NCI-H82 treated with DMSO at 0.1 percent for 48 hours (cell line): ENCODE results near the gene SUMO2.
A peak's percentile ranks its signal among the peaks of the same experiment; 100 is the strongest.
"Not testable (repeated sequence)": the region's sequence is repeated elsewhere in the genome, so short reads cannot be mapped to it uniquely, and the experiment has no call there.

ENCODE experiments used
- DNase-seq: peaks from one replicate; lab custom pipeline; 2025; ENCODE audit not compliant: unreplicated experiment; lab: John Stamatoyannopoulos, UW

Gene SUMO2

DNA sequence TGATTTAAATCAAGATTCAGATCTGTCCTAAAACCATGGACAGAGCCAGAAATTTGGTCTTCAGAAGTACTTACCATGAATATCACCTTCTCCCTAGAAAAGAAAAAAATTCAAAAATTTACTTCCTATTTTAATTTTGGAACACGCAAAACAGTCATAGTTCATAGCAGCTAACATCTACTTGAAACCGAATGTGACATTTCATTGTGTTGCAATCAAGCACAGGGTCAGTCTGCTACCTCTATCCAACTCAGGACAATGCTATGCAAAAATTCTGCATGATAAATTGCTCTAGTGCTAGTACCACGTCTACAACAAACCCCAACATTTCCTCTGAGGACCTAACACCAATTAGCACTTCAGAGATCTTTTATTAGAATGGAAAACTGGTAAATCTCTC is 36.2 kb downstream of the SUMO2 start:
- no peak for DNase-seq

GRCh38 chr17:75144816-75145512 is 37.8 kb downstream of the SUMO2 start:
- DNase-seq: no peak

GRCh38 chr17:75142236-75142971 is 40.4 kb downstream of the SUMO2 start:
- no peak for DNase-seq

GRCh38 chr17:75138519-75138918 is 44.2 kb downstream of the SUMO2 start:
- DNase-seq: no peak

DNA sequence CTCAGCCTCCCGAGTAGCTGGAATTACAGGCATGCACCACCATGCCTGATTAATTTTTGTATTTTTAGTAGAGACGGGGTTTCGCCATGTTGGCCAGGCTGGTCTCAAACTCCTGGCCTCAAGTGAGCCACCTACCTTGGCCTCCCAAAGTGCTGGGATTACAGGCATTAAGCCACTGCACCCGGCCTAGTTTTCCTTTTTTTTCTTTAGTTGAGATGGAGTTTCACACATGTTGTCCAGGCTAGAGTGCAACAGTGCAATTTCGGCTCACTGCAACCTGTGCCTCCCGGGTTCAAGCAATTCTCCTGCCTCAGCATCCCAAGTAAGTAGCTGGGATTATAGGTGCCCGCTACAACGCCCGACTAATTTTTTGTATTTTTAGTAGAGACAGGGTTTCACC is 45.0 kb downstream of the SUMO2 start:
- not testable (repeated sequence) for DNase-seq

DNA sequence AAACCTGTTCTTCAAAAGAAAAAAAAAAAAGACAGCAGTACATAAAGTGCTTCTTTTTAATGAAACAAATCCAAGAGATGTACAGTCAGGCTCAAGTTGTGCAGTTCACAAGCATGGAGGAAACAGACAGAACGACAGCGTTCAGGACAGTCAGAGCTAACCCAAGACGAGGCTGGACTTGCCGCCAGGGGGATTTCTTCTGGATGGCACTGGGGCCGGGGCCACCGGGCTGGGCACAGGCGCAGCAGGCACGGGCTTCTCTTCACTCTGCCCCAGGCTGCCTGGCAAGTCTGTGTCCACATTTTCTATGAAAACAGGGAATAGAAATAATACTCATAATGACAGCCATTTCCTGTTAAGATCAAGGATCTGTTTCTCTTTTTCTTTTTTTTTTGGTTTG is 46.8 kb downstream of the SUMO2 start:
- DNase-seq: no peak

DNA sequence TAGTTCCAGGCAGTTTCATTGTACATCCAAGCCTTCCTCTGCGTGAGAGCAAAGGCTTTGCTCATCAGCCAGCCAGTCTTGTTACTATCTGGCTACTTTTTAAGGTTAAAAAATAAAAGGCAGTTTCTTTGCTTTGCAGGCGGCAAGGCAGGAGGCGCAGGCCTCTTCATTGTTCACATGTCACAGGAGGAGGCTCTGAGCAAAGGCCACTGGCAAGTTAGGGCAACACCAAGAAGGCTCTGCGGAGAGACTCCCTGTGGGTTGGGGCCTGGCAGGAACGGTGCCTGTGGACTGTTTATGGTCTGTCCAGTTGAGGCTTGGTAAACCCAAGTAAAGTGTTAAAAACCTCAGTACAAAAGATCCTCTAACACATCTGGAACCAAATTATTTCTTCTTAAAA is 47.3 kb downstream of the SUMO2 start:
- no peak for DNase-seq

GRCh38 chr17:75133607-75134347 is 49.0 kb downstream of the SUMO2 start:
- not testable (repeated sequence) for DNase-seq

GRCh38 chr17:75133001-75133400 is 49.8 kb downstream of the SUMO2 start:
- no peak for DNase-seq

DNA sequence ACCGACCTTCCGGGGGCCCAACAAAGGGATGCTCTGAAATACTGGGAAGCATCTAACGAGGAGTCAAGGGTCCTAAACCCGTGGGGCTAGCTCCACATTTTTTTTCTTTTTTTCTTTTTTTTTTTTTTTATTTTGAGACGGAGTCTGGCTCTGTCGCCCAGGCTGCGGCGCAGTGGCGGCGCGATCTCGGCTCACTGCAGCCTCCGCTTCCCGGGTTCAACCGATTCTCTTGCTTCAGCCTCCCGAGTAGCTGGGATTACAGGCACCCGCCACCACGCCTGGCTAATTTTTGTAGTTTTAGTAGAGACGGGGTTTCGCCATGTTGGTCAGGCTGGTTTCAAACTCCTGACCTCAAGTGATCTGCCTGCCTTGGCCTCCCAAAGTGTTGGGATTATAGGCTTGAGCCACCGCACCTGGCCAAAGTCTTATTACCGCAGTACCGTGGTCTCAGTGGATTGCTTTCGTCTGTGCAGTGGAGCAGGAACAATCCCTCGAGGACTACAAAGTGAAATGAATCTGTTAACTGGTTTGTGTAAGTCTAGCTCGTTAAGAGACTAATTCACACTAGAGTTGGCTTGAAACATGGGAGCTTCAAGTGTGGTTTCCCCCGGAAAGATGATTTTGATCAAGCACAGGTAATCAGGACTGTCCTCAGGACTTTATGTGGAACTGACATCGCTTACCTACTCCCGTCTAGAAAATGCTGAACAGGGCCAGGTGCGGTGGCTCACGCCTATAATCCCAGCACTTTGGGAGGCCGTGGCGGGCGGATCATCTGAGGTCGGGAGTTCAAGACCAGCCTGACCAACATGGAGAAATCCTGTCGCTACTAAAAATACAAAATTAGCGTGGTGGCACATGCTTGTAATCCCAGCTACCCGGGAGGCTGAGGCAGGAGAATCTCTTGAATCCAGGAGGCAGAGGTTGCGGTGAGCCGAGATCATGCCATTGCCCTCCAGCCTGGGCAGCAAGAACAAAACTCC is 50.5 kb downstream of the SUMO2 start:
- peak; percentile 45 for DNase-seq

DNA sequence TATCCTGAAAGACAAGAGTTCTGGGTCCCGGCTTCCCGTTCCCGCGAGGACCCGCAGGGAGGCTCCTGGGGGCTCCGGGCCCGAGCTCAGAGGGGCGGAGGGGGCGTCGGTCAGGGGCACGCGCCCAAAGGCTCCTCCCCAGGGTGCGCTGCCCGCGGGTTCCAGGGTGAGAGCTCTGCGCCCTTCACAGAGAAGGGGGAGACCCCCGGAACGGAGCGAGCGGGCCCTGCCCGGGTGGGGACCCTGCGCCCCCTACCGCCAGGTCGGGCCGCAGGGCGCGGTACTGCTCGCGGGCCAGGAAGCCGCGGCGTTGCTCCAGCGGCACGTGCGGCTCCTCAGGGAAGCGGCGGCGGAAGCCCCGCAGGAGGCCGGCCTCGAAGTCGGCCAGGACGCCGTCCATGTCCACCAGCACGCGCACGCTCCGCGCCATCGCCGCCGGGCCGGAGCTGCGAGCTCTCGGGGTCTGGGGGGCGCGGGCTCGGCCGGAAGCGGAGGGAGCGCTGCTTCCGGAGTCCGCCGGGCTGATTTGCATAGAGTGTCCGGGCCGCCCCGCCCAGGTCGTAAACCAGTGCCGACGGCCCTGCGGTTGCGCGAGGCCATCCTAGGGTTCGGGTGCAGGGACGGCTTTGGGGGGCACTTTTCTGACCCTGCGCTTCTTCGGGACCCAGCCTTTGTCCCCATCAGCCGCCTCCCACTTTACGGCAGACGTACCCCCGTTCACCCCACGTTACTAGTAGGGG is 51.3 kb downstream of the SUMO2 start, which contains the start of gene NT5C:
NT5C (minus strand) TSS at position 465 of the 740 bp plus-strand sequence; CDS start at position 430, 35 bp downstream.
- peak; percentile 53 for DNase-seq

DNA sequence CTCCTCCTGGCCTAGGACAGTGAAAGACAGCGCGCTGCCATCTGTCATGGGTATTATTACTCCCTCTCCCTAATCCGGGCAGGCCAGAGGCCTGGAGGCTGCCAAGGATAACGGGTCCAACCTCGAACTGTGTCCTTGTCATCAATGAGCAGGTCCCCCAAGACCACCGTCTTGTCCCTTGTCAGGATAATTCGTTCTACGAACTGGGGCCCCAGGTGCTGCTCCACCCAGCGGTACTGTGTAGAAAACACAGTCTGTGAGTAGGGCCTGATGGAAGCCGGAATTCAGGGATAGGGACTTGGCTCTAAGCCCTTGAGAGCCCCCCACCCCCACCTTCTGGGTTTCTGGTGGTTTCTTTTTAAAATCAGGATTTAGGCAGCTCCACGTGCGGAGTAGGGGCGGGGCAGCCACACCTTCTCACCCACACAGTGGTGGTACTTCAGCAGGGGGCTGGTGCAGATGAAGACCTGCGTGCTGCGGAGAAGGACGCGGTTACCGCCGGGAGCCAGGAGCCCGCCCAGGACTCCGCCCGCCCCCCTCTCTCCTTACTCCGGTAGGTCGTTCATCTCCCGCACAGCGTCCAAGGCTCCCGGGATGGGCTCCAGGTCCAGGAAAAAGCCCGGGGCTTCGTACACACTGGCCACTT is 52.0 kb downstream of the SUMO2 start:
- DNase-seq: peak; percentile 72

DNA sequence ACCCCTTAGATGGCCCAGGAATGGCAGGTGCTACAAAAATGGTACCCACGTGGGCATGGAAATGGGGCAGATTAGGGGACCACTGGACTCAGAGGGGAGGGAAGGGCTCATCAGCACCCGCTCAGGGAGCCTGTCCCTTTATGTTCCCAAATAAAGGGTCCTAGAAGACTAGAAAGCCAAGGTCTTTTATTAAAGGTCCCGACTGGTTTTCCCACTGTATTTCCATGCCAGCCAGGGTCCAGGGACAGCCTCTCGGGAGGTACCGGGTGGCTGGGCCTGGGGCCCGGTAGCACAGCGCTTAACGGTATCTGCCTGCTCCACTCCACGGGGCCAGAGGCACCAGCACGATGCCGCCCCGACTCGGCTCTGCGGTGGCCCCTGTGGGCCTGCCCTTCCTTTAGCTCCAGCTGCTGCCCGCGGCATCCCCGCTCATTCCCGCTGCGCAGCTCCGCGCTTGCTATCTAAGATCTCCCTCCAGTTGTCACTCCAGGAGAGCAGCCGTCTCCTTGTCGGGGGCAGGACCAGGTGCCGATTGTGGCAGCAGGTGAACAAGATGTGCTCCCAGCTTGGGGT is 52.6 kb downstream of the SUMO2 start:
- DNase-seq: no peak

DNA sequence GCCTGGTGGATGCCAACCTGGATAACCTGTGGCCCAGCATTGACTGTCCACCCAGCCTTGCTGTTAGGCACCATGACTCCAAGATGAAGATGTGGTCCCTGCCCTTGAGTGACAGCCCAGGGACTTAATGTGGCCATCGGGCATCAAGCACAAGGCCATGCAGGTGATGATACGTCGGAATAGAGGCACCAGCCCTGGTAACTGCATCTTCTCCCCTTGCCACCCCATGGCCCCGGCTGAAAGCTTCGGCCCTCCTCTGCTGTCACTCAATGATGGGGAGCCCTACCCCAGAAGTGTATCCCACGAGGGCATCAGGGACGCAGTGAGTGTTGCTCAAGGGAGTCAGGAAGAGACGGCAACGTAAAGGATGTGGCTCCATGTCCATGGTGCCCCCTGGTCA is 53.2 kb downstream of the SUMO2 start:
- no peak for DNase-seq

- peak; percentile 18 for DNase-seq
These were observed 53.9 kb downstream of the SUMO2 start for GRCh38 chr17:75128694-75129505.

GRCh38 chr17:75127936-75128335 is 54.8 kb downstream of the SUMO2 start:
- DNase-seq: not testable (repeated sequence)

DNA sequence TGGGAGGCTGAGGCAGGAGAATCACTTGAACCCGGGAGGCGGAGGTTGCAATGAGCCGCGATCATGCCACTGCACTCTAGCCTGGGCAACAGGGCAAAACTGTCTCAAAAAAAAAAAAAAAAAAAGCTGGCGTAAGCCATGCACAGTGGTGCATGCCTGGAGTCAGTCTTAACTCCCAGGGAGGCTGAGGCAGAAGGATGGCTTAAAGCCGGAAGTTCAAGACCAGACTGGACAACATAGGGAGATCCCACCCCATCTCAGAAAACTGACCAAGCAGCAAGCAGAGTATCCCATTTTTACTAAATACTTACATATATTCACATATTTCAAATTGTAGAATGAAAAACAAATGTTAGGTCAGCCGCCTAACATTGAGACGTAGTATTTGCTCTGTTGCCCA is 55.8 kb downstream of the SUMO2 start:
- DNase-seq: no peak

- no peak for DNase-seq
These were observed 56.8 kb downstream of the SUMO2 start for GRCh38 chr17:75125984-75126383.
